NCI-H2081 treated with DMSO at 0.1 percent for 48 hours (cell line): ENCODE data around the gene FAM89B.

Experiments used
- DNase-seq: peaks from one replicate; lab custom pipeline; 2025; lab: John Stamatoyannopoulos, UW

The FAM89B gene

DNA sequence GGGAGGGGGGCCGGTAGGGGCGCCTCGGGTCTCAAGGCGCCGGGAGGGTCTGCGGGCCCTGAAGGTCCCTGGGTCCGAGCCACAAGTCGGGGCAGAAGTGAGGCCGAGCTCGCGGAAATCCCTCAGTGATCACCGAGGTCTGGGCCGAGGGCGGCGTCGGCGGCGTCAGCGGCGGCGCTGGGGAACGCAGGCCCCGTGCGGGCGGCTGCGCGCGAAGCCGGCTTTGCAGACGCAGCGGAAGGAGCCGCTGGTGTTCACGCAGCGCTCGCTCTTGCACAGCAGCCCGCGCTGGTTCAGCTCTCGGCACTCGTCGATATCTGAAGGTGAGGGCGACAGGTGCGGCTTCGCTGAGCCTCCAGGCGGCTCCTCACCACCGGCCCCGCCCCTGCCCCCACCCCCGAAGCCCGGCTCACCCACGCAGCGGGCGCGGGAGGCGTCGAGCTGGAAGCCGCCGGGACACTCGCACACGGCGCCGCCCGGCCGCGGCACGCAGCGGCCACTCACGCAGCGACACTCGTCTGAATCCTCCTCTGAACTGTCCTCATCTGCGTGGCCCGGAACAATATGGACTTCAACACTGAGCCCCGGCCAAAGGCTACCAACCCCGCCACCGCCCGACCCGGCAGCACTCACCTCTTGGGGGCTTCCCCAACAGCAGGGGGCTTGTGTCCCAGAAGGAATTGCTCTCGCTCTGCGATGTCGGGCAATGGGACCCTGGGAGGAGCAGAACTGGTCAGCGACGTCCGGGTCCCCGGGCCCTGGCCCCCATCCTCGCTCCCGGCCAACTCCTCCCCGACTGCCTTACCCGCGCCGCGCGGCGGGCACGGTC lies 33.2 kb upstream of the FAM89B start:
- no peak for DNase-seq

DNA sequence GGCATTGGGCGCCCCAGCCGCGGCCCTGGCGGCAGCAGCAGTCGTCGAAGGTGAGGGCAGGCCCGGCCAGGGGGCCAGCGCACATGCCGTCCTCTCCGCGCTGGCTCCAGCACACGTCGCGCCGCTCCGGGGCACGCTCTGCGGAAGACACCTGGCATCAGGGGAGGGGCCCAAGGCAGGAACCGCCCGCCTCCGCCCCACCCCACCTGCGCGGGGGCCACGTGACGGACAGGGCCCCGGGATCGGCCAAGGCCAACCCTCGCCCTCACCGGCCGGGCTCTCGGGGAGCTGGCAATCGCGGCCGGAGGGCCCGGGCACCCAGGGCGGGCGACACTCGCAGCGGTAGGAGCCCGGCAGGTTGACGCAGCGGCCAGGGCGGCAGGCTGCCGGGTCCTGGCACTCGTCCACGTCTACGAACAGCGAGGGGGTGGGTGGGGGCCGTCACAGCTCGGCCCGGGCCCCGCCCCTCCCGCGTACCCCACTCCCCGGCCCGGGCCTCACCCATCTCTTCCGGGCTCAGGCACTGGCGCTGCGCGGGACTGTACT lies 32.5 kb upstream of the FAM89B start:
- no peak for DNase-seq

GRCh38 chr11:65540290-65541092 lies 31.8 kb upstream of the FAM89B start:
- no peak for DNase-seq

GRCh38 chr11:65541093-65541982 lies 31.0 kb upstream of the FAM89B start:
- no peak for DNase-seq

- DNase-seq: no peak
These were observed 29.5 kb upstream of the FAM89B start for GRCh38 chr11:65542738-65543390.

DNA sequence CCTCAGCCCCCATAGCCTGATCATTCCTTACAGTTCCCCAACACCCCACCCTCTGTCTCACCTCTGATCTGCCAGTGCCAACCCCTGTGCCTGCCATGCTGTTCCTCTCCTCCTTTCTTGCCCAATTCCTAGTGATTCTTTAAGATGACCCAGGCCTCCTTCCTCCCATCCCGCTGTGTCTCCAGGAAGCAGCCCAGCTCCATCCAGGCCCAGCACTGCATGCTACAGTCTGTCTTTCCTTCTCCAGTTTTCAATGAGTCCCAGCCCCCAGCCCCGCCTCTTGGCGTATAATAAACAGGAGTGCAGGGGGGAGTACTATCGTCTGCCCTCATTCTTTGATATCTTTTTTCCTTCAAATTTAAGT lies 26.5 kb upstream of the FAM89B start:
- DNase-seq: no peak

DNA sequence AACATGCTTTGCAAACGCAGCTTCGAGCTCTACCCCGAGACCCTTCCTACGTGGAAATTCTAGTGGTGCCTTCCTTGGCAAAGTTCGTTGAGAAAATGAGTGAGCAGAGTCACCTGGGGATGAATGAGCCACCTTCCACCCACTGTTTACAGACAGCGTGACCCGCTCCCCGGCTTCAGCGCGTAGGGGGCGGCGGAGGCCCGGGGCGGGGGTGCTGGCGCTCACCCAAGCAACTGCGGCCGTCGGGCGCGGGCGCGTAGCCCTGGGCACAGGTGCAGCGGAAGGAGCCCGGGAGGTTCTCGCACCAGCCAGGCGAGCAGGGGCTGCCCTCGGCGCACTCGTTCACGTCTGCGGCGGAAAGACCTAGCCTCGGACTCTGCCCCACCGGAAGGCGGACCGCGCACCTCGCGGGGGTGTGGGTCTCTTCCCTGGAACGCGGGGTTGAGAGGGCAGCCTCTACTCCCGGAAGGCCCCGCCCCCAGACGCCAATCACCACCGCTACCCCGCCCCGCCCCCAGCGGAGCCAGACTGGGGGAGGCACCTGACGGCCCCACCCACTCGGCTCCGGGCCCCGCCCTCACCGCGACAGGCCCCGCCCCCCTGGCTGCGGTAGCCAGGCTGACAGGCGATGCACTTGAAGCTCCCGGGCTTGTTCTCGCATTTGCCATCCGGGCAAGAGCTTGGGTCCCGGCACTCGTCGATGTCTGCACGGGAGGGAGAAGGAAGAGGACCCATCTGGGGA lies 25.9 kb upstream of the FAM89B start:
- DNase-seq: no peak

DNA sequence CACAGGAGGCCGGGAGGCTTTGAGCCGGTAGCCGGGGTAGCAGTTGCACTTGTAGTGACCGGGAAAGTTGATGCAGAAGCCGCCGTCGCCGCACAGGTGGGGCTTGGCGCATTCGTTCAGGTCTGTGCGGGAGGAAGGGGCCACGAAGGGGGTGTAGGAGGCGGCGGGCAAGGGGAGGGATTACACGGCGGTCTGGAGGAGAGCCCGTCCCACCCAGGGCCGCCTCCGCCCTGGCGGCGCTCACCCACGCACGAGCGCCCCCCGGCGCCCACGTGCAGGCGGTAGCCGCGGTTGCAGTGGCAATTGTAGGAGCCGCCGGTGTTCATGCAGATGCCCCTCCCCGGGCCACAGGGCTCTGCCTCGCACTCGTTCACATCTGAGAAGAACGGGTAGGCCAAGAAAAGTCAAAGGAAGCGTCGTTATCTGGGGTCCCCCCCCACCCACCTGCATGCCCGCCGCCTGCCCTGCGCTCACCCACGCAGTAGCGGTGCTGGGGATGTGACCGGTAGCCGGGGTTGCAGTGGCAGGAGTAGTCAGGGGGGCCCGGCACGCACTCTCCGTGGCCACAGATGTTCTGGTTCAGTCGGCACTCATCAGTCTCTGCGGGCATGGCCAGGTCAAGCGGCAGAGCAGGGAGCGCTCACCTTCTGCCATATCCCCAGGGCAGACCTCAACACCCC lies 24.8 kb upstream of the FAM89B start:
- DNase-seq: no peak

GRCh38 chr11:65548395-65548794 lies 23.9 kb upstream of the FAM89B start:
- DNase-seq: no peak

GRCh38 chr11:65549096-65549495 lies 23.2 kb upstream of the FAM89B start:
- DNase-seq: no peak

GRCh38 chr11:65551572-65552387 lies 20.6 kb upstream of the FAM89B start:
- DNase-seq: no peak

DNA sequence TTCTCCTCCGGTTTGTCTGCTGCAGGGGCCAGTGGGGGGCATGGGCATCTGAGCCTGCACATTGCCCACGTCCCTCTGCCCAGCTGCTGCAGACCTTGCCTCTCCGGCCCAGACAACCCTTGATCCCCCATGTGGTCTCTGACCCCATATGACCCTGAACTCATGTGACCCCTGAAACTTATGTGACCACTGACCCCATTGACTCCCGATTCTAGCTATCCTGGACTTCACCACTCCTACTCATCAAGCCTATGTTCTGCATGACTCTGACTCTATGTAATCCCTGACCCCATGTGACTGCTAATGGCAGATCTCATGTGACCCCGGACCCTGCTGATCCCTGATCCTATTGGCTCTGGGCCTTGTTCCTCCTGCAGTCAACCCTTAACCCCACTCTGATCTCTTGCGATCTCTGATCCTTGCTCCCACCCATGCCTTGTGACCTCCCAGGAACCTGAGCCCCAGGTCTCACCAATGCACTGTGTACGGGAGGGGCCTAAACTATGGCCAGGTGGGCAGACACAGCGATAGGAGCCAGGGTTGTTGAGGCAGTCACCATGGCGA lies 19.9 kb upstream of the FAM89B start:
- DNase-seq: no peak

DNA sequence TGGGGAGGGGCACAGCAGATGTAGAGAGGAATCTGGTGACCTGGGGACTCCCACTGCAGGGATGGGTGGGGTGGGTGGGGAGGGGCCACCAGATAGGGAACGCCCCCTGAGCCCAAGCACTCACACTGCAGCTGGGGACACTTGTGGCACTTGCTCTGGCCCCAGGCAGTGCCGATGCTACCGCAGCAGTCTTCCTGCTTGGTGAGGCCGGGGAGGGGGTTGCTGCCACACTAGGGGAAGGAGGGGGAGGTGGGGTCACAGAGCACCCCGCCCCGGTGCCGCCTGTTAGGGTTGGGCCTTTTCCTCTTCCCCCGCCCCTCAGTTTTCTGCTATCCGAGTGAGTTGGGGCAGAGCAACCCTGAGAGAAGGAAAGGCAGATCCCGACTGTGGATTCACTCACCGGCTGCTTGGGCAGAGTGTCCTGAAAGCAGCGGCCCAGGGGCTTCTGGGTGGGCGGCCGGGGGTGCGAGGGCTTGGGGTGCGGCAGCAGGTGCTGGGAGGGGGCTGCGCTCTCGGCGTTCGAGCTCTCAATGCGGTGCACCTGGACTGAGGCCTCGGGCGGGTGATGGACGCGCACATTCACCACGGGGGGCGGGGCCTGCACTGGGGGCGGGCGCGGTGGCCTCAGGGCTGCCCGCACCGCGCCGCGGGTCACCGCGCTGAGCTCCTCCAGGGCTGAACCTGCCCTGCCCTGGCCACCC lies 18.9 kb upstream of the FAM89B start:
- no peak for DNase-seq

GRCh38 chr11:65554057-65554818 lies 18.1 kb upstream of the FAM89B start:
- no peak for DNase-seq

DNA sequence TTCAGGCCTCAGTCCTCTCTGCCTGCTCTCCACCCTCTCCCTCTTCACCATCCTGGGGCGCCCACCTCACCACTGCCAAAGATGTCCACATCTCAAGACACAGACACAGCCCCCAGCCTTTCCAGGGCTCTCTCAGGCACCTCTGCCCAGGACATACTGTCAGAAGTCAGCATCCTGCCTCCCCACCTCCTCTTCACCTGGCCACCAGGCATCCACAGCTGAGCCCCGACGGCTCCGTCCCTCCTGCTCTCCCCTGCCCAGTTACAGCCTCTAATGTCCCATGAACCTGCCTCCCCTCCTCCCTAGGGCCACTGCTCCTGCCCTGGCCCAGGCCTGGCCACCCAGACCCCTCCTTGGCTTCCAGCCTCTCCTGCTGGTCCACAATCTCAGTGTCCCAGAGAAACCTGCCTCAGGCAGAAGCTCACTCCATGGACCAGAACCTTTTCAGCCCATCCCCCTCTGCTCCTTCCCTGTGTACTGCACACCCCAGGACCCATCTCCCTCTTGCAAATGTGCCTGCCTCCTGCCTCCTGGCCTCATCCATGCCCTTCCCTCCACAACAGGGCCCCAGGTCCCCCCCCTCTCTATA lies 17.4 kb upstream of the FAM89B start:
- no peak for DNase-seq

GRCh38 chr11:65555693-65556231 lies 16.6 kb upstream of the FAM89B start:
- no peak for DNase-seq
